Activated CD4-positive, alpha-beta T cell treated with anti-CD3 and anti-CD28 coated beads for 1 hour (primary cell): ENCODE measurements around the gene LCN15.

Source experiments
- DNase-seq: peaks from one replicate; pipeline ENCODE4 v3.0.0-alpha.2; 2020

LCN15 gene

DNA sequence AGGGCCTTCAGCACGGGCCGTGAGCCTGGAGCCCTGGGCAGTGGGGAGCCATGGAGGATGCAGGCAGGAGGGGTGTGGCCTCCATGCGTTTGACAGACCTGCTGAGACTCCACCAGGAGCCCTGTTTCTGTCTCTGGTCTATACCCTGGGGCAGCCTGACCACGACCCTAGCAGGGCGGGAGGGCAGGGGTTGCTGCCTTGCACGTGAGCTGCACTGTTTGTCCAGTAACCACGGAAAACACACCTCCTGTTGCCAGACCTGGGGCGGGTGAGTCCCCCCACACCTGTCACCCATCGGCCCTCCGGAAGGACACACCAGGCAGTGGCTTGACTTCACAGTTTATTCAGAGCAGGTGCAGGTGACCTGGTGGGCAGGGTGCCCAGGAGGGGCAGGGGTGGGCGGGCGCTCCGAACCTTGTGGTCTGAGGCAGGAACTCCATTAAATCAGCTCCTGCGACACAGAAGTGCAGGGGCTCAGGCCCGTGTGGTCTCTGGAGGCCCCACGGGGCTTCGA is 10.2 kb downstream of the LCN15 start:
- no peak for DNase-seq

DNA sequence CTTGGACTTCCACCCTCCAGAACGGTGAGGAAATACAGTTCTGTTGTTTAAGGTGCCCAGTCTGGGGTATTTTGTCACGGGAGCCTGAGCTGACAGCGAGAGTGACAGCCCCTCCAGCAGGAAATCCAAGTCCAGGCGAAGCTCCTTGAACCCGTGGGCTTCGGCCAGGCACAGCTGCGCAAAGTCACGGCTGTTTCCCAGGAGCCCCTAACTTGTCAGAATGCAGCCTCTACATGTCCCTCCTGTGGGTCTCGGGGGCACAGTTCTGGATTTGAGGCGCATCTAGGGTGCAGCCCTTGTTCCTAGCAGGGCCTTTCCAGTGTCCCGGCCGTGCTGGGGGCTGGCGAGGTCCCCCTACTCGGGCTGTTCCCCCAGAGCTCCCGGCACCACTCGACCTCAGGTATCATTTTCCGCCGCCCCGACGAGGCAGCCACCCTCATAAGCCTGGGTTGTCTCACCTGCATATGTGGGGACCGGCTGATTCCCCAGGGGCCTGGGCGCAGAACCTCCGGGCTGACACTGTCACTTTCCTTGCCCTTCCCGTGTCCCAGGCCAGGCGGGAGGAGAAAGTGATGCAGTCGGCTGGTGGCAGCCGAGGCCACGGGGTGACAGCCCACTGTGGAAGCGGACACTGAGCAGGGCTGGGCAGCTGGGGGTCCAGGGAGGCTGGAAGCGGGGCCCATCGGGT is 10.8 kb downstream of the LCN15 start:
- DNase-seq: no peak

DNA sequence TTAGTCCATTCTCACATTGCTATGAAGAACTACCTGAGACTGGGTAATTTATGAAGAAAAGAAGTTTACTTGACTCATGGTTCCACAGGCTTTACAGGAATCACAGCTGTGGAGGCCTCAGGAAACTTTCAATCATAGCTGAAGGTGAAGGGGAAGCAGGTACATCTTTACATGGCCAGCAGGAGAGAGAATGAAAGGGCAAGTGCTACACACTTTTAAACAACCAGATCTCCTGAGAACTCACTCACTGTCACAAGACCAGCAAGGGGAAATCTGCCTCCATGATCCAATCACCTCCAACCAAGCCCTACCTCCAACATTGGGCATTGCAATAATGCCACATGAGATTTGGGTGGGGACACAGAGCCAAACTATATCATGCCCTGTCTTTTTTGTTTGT is 12.5 kb downstream of the LCN15 start:
- DNase-seq: no peak

DNA sequence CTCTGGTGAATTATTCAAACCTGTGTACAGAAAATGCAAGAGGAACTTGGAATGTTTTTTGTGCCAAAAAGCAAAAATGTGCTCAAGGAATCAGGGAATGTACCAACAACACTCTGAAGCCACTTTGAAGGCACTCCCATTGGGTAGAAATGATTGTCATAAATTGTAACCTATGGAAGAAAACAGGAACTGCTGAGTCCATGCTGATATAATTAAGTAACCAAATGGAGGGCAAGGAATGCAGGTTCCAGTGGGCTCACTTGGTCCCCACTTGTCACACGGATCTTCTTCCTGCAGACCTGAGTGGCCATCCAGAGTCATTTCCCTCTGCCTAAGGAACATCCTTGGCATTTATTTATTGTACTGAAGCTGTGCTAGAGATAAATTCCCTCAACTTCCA is 13.1 kb downstream of the LCN15 start:
- no peak for DNase-seq

DNA sequence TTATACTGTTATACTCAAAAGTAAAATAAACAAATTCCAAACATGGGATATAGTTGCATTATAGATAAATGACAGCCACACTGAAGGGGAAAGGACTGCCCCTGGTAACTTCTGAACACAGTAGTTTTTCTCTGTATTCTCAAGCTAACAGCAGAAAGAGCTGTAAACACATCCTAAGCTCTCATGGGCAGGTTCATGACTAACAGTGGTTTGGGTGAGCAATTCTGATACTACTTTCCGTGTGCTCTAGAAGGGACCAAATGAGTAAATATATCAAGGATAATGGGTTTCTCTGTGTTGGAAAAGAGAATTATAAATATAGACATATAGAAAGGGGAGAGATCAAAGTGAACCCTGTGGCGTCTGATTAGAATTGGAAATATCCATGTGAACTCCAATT is 13.8 kb downstream of the LCN15 start:
- no peak for DNase-seq

DNA sequence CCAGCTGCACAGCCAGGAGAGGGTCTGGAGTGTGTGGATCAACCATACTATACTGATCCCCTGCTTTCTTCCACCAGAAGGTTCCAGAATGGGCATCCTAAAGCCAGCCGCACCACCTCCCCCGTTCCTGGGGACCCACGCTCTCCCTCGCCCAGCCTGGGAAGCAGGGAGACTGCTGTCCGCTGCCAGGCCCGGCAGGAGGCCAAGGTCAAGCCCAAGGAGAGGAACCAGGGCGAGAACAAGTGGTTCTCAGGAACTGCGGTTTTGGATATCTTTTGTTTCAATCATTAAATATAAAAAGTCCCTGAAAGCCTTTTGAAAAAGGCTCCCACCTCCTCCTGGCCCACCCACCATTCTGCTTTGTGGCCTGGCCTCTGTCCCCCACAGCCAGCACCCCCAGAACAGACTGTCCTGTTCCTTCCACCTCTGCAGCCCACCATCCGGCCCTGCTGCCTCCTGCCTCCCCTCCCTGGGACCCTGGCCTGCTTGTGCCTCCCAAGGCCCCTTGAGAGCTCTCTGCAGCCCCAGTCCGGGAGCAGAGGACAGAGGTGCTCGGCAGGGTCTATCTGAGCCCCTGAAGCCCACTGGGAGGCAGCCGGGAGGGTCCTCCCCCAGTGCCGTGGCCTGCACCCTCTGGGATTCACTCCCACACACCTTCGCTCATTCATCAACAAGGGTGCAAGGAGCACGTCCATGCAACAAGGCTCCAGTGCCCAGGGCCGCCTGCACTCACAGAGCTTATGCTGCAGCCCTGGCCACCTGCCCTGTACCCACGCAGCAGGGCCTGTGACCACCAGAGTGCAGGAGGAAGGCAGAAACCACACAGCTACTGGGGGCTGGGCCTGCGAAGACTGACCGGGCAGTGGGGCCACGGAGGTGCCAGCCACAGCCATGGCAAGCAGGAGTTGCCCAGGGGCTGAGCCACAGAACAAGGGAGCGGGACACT is 15.4 kb downstream of the LCN15 start:
- no peak for DNase-seq

DNA sequence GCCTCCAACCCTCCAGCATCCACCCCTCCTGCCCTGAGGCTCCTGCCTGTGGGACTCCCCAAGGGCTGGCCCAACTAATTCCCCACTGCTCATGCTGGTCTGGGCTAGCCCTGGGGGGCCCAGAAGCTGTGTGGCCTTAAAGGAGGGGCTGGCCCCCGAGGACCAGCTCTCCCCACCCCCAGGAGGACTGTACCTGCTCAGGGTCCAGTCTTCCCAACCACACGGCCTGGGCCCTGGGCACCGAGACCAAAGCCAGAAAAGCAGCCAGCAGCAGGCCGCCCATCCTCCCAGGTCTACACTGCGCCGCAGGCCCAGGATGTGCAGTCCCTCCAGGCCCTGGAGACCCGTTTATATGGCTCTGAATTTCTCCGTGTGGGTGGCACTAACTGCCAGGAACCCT is 16.1 kb downstream of the LCN15 start, which contains the start of gene LCN6:
Gene LCN6, minus strand, starts transcription at position 325 of the 400 bp plus-strand sequence. Its CDS starts 42 bp downstream, at position 283.
- no peak for DNase-seq

DNA sequence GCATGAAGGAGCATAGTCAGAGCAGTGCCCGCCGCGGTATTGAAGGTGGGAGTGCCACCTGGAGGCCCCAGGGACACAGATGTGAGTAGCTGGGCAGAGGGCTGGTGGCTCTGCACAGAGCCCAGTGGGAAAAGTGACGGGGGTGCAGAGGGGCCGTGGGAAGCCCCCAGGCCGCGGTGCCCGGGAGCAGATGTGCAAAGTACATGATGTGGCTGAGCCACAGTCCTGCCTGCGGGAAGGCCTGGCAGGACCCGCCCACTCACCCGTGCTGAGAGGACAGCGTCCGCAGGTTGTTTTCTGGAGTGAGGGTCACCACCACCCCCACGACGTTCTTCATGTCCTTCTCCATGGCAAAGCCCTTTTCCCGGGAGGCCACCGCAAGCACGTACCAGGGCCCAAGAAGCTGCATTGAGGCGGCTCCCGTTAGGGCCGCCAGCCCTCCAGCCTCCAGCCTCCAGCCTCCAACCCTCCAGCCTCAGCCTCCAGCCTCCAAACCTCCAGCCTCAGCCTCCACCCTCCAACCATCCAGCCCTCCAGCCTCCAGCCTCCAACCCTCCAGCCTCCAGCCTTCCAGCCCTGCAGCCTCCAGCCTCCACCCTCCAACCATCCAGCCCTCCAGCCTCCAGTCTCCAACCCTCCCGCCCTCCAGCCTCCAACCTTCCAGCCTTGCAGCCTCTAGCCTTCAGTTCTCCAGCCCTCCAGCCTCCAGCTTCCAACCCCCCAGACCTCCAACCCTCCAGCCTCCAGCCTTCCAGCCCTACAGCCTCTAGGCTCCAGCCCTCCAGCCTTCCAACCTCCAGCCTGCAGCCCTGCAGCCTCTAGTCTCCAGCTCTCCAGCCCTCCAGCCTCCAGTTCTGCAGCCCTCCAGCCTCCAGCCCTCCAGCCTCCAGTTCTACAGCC is 16.9 kb downstream of the LCN15 start:
- DNase-seq: no peak

DNA sequence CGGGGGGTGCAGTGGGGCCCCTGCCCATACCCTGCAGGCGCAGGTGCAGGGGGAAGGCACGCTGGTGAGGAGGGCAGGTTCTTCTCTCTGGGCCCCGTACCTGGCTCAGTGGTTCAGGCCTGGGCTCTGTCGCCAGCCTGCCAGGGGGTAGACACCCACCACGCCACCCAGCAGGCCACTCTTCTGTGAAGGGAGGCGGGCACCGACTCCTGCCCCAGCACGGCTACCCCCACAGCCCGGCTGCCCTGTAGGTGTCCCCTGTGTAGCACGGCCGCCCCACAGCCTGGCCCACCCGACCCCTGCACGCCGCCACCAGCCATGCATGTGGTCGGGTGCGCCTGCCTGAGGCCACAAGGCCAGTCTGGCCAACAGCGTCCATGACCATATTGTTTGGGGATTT is 17.7 kb downstream of the LCN15 start:
- DNase-seq: no peak

DNA sequence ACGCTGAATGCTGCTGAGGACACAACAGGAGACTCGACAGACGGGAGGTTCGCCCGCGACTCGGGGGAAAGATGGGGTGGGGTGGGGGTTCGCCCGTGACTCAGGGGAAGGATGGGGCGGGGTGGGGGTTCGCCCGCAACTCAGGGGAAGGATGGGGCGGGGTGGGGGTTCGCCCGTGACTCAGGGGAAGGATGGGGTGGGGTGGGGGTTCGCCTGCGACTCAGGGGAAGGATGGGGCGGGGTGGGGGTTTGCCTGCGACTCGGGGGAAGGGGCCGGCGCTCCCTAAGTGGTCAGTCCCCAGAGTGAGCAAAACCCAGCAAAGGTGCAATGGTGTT is 18.2 kb downstream of the LCN15 start:
- DNase-seq: no peak

DNA sequence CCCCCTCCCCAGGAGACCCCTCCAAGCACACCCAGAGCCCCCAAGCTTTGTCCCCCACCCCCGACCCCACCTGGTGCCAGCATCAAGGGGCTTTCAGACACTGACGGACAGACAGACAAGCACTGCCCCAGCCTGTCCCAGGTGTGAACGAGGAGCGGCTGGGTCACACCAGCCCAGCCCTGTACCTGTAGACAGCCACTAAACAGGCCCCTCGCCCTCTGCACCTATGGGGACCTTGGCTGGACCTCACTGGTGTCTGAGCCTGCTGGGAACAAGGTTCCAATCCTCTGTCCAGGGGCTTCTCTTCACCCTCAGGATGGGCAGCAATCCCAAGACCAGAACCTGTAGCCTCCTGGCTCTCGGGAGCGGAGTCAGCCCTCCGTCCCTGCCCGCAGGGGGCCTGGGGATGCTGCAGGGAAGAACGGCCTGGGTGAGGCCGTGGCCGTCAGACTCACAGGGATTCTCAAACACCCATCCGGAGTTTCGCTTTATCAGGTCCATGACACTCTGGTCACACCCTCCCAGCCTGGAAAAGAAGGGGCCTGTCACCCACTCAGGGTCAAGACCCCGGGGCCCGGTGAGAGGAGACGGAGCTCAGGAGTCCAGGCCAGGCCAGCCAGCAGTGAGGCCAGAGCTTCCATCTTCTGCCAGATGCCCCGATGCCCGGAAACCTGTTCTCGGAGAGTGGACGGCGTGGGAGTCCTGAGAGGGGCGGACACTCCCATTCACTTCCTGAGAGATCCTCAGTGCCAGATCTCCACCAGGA is 18.7 kb downstream of the LCN15 start:
- no peak for DNase-seq

DNA sequence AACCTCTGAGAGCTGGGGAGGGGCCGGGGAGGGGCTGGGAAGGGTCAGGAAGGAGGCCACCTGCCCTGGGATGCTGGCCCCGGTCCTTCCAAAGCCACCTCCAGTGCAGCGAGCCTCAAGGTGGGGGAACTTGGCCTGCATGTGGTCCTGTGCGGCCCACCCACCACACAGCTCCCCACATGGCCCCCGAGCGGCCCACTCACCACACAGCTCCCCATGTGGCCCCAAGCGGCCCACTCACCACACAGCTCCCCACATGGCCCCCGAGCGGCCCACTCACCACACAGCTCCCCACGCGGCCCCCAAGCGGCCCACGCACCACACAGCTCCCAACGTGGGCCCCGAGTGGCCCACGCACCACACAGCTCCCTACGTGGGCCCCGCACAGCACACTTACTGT is 19.5 kb downstream of the LCN15 start:
- DNase-seq: no peak

DNA sequence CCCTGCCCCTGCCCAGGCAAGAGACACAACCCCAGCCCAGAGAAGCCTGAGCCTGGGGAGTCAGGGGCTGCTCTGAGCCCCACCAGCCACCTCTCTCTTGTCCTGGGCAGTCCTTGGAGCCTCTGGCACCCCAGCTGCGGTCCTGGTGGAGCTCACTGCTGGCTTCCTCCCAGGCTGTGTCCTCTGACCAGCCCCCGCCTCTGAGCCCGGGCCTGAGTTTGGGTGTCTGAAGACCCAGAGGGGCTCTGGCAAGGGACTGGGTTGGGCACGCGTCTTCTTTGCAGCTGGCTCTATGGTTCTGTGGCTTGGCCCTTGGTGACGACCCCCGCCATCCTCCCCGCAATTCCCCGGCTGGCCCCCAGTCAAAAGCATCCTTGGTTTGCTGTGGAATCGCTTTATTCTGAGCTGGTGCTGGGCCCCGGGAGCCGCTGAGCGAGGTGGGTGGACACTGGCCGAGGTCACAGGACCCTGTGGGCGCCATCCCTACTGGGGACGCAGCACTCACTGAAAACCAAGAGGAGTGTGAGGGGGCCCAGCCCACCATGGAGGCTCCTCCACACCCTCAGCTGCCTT is 20.6 kb downstream of the LCN15 start:
- DNase-seq: no peak

DNA sequence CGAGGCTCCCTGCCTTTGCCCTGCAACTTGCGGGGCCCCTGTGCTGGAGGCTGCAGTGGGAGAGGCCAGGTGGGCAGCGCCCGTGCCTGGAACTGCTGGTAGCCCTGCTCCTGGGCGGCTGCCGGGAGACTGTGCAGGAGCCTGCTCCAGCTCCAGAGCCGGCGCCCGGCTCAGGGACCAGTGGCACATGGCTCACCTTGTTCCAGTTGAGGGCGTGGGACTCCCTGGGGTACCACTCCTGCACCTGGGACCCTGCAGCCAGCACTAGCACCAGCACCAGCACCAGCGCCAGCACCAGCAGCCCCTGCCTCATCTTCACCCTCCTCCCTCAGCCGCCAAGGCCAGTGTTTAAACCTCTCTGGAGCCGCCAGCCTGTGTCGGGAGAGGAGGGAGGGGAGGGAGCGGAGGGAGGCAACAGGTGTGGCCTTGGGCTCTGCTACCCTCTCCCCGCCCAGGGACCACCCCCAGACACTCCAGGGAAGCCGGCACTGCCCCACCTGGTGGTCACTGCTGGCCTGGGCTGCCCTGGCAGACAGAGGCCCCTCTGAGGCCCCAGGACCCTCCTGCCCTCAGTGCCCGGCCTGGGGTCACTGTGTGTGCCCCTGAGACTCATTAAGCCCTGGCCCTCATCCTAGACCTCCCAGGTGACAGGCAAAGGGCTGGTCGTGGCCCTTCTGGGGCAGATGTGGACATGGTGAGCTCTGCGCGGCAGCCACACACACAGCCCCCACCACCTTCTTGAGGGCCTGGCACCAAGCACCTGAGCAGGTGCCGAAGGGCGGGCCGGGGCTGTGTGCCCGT is 21.5 kb downstream of the LCN15 start, which contains the start of gene LCN10:
Gene LCN10, minus strand, starts transcription at position 350 of the 801 bp plus-strand sequence. Its CDS starts 37 bp downstream, at position 313.
- no peak for DNase-seq

DNA sequence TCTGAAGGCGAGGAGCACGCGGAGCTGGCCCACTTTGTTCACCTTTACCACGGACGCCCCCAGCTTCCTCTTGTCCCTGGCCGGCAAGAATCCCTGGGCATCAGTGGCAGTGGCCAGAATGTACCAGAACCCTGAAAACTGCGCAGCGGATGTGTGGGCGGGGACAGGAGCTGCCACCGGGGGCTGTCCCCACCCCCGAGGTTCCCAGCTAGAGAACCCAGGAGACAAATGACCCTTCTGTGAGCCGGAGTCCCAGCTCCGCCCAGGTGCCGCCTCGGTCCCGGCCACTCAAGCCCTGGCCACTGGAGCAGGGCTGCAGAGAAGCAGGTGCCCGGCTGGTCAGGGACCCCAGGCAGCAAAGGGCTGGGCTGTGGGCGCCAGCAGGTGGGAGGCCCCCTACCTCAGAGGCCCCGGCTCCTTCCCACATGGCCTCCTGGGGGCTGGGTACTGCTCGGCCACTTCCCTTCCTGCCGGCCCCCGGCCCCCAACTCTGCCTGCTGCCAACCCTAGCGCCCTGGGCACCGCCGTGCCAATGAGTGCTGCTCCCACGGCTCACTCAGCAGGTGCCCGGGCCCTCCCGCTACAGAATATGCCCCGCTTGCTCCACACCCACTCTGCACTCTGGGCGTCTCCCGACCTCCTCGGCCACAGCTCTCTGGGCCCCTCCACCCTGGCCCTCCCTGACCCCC is 22.3 kb downstream of the LCN15 start:
- no peak for DNase-seq

DNA sequence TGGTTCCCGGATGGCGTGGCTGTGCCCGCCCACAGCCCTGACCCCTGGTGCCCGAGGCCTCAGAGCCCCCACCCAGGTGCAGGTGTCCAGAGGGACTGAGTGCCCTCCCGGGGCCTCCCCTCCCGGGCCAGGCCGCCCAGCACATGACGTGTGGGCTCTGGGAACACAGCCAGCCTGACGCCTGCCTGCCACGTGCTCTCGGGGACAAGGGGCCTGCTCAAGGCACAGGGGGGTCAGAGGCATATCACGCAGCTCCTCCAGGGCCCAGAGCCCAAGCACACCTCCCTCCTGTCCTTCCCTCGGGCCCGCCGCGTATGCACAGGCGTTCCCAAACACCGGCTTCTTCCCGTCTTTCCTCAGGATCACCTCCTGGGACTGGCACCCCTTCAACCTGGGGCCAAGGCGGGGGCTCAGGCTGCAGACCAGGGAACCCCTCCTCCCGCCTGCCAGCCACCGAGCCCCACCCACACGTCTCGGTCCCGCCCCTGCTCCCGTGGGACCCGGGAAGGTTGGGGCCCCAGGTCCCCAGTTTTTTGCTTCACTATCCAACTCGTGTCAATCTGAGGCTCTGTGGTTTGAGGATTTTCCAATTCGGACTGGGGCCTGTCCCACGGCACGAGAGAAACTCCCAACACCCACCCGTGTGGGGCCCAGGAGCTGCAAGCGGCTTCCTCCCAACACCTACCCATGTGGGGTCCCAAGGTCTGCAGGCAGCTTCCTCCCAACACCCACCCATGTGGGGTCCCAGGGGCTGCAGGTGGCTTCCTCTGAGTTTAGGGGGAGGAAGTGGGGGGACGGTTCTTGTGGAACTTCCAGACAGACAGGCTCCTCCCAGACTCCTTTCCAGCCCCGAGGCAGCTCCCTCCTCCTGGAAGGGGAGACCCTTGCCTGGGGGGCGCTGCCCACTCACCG is 23.1 kb downstream of the LCN15 start:
- DNase-seq: no peak

DNA sequence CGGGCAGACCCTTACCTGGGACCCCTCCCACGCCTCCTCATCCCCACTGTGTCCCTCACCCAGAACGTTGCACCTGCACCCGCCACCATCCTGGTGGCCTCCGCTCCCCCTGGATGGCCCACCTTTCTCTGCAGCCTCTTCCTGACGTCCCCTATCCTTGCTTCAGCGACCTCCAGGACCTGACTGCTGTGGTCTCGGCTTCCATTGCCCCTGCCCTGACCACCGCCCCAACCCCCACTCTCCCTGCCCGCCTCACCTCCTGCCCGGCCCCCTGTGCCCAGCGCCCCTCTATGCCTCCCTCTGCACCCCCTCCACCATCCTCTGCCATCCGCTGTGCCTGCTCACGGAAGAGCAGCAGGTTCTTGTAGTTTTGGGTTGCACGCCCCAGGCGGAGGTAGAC is 23.8 kb downstream of the LCN15 start:
- DNase-seq: no peak

DNA sequence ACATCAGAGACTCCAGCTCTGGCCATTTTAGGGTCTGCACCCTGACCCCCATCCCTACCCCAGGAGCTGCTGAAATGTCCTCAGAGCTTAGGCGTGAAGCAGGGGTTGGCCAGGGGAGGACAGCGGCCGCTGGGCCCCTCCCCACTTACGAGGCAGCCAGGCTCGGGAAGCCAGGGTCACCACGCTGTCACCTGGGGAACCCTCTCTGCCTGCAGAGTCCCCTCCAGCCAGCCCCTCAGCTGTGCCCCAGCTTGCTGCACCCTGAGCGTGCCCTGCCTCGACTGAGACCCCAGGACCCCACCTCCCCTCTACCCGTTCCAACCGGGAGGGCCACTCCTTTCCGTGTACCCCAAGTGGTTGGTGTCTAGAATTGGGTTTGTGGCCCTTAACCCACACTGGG is 24.2 kb downstream of the LCN15 start:
- no peak for DNase-seq

DNA sequence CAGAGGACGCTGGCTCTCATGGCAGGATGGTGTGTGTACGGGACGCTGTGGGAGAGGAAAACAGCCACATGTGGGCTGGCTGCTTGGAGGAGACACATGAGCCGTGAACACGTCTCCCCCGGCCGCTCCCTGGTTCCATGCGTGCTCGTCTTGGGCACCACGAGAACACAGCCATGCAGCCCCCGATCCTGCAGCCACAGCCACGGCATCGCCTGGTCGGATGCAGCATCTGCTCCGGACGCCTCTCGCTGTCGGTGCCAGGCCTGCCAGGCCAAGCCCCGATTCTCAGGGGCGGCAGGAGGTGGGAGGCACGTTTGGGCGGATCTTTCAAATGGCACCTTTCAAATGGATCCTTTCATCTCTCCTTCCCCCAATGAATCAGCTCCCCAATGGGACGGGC is 24.8 kb downstream of the LCN15 start:
- no peak for DNase-seq
